Measurements from ENCODE around the gene PLAU.

DNA sequence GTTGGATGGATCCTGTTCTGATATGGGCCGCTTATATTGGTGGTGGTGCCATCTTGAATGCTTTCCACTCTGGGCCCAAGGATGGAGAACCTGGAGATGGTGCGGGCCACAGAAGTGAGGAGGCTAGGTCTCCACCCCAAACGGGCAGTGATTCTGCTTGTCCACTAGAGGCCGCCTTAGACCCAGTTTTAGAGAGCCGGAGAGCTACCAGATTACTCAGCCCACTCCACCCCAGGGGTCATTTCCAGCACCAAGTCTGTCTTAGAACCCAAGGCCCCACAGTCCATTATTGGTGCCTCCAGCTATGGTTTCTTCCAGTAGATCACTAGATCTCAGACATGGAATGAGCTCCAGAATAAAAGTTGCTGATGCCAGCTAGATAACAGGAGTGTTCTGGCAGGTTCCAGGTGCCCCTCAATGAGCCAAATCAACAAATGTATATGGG lies 24.8 kb upstream of the PLAU start:
- TF ChIP-seq ZNF274 (IDR thresholded peaks at IDR 0.05; ENCODE audit: low read depth, low read length), result no peak
- no peak for TF ChIP-seq SUZ12 (IDR thresholded peaks at IDR 0.05; ENCODE audit: extremely low read depth, insufficient read depth, insufficient read length)
- TF ChIP-seq YY1 (IDR thresholded peaks at IDR 0.05; ENCODE audit: insufficient read depth, insufficient read length), result no peak

Data from NT2/D1 (cell line).